ENCODE results near the gene SESN1.
A peak's percentile ranks its signal among the peaks of the same experiment; 100 is the strongest.

Gene SESN1

DNA sequence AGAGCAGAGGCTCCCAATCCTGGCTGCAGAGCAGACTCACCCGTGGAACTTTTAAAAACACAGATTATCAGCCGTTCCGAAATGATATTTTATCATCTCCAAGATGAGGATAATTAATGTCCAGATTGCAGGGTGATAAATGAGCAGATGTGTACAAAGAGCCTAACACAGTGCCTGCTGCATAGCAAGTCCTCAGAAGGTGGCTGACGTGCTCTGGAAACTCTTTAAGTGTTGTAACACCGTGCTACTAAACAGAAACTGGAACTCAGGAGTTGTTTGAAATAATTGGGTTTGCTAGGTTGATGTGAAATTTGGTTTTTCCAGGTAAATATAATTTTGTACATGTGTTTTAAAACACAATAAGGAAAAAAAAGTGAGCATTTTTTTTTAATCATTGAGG is 128.4 kb downstream of the SESN1 start:
- DNase-seq (ENCODE audit: low read depth in 2 of 3, low spot score in 1 of 3) = no peak

DNA sequence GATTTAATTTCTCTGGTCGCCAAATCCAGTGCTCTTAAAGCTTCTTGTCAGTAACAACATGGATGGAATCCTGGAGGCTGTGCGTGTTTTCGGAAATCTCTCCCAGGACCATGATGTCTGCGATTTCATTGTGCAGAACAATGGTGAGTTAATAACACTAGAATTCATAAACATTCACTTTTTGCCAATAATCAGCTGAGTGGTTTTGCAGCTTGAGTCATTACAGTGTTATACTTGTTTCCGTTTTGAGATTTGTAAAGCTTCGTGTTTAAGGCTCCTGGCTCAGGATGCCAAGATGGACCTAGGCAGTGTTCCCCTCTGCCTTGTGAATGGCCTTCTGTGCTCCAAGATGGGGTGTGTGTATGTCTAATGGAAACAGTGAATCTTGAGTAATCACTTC is 132.7 kb downstream of the SESN1 start:
- DNase-seq (ENCODE audit: low read depth in 2 of 3, low spot score in 1 of 3) = no peak

DNA sequence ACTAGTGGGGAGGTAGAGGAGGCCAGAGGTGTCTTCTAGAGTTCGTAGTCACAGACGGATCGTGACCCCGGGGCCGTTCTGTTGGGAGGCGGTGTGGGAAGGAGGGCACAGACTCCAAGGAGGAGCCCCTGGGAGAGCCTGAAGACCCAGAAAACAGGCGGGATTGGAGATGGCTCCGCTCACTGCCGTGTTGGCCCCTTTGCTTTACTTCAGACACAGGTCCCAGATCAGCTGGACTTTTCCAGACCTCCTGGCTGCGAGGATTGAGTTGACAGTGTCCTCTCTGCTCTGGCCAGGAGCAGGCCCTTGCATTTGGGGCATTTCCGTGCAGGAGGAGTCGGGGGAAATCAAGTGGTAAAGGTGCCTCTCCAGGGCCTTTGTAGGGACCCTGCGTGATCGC is 133.6 kb downstream of the SESN1 start:
- no peak for DNase-seq (ENCODE audit: low read depth in 2 of 3, low spot score in 1 of 3)

DNA sequence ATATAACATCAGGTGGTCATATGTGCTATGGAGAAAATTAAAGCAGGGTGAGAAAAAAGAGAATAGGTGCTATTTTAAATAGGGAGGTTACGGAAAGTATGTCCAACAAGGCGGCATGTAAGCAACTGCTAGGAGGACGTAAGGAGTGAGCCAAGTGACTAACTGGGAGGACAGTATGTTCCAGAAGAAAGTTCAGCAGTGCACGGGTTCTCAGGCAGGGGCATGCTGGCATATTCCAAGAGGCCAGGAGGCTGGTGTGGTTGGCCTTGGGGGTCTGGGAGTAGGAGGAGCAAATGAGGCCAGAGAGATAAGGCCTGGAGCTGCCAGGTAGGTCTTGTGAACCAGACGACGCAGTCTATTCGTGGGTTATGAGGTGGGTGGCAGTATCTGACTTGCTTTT is 134.0 kb downstream of the SESN1 start:
- no peak for DNase-seq (ENCODE audit: low read depth in 2 of 3, low spot score in 1 of 3)

DNA sequence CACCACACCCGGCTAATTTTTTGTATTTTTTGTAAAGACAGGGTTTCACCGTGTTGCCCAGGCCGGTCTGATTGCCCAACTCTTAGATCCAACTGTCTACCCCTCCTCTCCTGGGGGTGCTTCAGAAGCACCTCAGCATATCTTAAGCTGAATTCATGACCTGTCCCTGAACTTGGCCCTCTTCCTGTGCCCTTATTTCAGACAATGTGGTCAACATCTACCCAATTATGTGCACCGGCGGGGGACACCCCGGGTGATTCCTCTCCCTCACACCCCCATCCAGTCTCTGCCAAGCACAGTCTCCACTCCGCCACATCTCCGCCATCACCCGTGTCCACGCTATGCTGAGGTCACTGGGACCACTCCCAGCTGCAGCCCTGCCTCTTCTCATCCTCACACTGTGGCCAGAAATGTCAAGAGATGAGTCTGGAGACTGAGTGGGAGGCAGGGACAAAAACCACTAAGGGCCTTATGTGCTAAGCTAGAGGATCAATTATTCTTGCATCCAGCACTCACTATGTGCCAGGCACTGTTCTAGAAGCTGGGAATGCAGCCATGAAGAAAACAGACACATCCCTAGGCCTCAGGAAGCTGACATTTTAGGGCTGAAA is 134.6 kb downstream of the SESN1 start:
- DNase-seq (ENCODE audit: low read depth in 2 of 3, low spot score in 1 of 3) = no peak

DNA sequence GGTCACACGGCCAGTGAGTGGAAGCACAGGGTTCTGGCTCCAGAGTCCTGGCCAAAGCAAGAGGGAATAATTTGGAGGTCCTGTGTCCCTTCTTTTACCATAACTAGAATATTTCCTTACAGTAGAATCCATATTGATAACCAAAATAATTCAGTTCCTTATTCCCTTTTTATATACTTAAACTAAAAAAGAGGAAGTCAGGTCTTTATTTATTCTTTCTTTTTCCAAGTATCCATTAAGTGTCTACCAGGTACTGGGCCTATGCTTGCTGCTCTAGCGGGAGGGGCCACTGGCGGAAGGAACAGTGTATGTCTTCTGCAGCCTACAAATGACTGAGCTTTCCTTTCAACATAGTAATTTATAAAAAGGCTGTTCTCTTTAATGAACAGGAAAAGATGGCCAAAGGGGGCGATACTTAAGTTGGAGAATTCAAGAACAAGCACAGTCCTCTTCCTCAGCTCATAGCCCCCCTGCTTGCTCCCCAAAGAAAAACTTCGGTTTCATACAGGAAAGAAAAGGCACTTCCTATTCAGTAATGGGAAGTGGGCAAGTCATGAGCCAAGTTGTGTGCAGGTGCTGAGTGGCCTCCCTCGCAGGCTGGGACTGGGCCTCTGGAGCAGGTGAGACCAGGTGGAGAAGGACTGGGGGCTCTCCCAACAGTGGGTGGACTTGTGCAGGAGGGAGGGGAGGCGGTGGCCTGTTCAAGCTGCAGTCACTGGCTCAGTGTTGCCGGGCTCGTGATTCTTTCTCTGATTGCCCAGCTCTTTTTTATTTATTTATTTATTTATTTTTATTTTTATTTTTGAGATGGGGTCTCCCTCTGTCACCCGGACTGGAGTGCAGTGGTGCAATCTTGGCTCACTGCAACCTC is 135.5 kb downstream of the SESN1 start:
- DNase-seq (ENCODE audit: low read depth in 2 of 3, low spot score in 1 of 3) = no peak

DNA sequence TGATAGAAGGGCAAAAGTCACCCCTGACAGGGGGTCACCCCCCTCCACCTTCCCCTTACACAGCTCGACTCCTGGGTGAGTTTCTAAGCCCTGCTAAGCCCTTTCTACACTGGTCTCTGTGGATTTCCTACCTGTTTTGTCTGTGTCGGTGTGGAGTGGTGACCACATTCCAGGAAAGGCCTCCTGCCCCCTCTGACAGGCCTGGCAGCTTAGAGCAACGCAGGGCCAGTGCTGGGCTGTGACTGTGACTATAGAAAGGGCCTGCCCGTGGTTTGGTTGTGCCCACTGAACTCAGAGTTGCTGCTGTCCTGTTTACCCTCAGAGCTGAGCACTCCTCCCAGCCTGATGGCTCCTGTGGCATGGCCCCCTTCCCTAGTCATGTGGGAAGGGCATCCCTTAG is 137.4 kb downstream of the SESN1 start:
- no peak for DNase-seq (ENCODE audit: low read depth in 2 of 3, low spot score in 1 of 3)

DNA sequence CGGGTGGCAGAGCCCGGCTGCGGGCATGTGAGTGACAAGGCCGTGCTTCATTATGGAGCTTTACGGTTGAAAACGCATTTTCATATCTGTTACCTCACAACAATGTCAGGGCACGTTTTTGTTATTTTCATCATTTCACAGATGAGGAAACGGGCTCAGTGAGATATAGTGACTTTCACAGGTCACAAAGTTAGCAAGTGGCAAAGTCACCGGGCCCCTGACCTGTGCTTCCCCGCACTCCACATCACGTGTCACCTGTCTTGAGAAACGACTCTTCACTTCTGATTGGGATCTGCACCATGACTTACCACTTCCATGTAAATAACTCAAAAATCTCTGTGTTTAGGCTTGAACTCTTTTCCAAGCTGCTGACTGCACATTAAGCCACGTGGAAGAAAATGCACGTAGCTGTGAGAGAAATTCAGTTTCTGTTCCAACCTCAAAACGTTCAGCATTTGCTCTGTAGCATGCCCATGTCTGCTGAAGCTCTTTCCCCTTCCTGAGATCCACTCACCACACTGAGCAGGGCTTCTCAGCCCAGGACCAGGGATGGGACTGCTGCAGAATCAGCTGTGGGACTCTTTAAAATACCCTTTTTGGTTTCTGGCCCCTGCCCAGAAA is 139.2 kb downstream of the SESN1 start:
- no peak for DNase-seq (ENCODE audit: low read depth in 2 of 3, low spot score in 1 of 3)

DNA sequence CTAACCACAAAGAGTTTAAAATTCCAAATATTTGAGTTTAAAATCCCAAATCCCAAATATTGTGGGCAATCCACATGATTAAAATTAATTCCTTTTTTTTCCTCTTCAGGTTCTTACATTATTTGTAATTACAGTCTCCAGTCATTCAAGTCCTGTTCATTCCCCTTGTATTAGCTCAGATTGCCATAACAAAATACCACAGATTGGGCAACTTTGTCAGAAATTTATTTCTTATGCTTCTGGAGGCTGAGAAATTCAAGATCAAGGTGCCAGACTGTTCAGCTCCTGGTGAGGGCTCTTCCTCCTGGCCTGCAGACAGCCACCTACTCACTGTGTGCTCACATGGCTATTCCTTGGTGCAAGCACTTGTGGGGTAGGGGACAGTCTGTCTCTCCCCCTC is 141.0 kb downstream of the SESN1 start:
- DNase-seq (ENCODE audit: low read depth in 2 of 3, low spot score in 1 of 3) = no peak

DNA sequence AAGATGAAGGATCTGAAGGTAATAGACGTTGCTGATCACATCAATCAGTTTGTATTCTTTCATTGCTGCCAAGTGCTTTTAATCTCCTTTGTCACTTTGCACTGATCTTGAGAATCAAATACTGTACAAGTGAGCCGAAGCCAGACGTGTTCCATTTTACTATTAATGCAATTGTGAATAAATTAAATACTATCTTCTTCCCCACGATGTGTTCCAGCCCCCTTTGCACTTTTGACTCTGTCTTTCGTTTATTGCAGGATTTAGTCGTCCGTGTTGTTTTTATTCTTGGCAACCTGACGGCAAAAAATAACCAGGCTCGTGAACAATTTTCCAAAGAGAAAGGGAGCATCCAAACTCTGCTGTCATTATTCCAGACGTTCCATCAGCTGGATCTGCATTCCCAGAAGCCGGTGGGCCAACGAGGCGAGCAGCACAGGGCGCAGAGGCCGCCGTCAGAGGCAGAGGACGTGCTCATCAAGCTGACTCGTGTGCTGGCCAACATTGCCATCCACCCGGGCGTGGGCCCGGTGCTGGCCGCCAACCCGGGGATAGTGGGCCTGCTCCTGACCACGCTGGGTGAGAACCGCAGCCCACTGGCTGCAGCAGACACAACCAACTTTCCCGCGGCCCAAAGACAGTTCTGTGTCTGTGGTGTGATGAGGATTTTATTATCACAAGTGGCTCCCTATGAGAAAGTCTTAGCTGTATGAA is 141.7 kb downstream of the SESN1 start:
- DNase-seq (ENCODE audit: low read depth in 2 of 3, low spot score in 1 of 3) = no peak

DNA sequence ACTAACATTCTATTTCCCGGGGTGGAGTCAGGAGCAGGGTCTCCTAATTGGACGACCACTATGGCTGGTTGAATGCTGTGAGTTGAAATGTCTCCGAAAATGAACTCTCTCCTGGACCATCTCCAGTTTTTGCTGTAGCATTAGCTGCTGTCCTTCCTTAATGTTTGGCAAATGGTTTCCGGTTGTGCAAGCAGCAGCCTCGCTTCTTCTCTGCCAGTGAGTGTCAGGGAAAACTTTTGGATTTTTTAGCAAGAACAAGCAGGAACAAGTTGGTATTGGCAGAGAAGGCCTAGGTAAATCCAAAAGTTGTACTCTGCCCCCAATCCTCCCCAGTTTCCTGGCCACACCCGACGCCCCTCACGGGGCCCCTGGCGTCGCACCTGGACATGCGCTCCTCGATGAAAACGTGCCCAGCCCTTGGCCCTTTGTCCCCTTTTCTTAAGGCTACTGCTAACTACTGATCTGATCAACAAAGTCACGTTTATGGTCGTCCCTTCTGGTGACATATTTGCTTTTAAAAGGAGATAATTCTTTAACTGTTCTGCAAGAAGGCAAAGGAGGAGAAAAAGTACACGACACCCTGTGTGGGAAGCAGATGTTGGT is 143.2 kb downstream of the SESN1 start:
- no peak for DNase-seq (ENCODE audit: low read depth in 2 of 3, low spot score in 1 of 3)

DNA sequence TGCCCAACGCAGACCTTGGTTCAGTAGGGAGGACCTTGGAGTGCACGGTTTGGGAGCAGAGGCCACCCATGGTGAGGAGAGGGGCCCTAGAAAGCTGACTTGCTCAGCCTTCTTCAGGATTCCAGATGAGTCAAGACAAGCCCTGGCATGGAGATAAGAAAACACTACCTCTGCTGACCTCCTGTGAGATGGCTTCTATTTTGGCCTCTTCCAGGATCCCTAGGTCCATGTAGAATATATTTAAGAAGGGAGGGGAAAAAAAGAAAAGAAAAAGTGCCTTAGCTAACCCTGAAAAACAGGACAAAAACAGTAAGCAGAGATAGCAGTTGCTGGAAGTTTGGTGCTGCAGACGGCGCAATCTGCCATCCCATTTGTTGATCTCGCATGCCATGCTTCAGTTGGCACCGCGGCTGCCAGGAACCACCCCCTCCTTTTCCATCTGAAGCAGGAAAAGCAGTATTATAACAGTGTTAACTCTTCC is 146.4 kb downstream of the SESN1 start:
- DNase-seq (ENCODE audit: low read depth in 2 of 3, low spot score in 1 of 3) = no peak

DNA sequence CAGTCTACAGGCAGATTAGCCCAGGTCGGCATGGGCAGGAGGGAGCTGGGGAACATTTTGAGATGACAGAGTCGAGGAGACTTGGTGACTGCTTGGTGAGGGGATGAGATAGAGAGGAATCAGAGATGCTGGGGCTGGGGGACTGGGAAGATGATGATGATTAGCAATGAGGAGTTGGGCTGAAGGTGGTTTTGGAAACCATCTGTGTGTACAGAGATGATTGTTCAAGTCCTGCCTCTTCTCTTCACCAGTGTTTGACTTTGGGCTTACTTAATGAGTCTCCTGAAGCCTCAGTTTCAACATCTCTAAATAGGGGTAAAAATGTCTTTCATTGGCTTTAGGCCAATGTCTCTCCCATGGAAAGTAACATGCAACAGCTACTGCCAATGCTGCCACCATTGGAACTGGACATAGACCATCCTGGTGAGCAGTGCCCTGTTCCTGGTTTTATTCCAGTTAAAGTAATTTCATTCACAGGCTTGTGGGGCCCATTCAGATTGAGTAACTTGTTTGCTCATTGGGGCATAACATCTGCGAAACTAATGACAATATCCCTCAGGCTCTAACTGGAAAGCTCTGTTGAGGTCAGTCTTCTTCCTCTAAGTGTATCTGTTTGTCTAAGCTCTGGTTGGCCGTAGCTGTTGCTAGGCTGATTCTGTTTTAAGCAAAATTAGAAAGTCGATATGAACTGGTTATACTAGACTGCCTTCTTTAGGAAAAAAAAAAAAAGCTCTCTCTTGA is 147.4 kb downstream of the SESN1 start:
- DNase-seq (ENCODE audit: low read depth in 2 of 3, low spot score in 1 of 3) = no peak

DNA sequence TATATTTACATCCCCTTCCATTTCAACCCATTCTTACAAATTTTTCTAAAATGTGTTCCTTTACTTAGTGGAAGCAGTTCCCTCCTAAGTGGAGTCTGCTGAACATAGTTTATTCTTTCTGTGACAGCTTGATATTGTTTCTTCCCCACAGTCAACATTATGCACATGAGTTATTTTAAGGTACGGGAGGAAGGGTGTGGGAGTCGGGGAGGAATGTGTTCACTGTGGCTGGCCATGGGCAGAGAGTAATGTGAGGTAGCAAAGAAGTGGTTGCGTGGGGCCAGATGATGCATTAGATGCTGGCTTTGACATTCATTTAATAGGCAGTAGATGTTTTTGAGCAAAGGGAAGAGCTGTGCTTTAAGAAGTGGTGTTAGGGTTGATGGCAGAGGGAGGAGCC is 148.0 kb downstream of the SESN1 start:
- DNase-seq (ENCODE audit: low read depth in 2 of 3, low spot score in 1 of 3) = no peak

DNA sequence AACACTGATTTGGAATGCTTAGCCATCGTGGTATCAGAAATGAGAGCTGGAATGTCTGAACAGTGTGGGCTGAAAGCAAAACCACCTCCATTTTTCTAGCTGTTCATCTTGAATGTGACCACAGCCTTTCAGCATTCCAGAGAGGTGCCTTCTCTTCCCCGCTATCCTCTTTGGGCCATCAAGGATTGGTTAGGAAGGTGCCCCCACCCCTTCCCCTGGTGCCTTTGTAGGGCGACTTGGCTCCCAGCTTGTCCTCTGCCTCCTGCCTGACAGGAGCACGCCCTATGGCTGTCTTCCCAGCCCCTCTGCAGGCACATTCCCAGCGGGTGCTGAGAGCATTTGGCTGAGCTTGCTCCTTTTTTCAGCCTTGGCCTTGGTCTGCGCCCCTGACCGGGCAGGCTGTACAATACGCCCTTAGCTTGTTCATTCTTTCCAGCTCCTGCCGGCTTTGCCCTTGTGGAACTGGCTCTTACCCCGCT is 148.9 kb downstream of the SESN1 start:
- DNase-seq (ENCODE audit: low read depth in 2 of 3, low spot score in 1 of 3) = no peak

DNA sequence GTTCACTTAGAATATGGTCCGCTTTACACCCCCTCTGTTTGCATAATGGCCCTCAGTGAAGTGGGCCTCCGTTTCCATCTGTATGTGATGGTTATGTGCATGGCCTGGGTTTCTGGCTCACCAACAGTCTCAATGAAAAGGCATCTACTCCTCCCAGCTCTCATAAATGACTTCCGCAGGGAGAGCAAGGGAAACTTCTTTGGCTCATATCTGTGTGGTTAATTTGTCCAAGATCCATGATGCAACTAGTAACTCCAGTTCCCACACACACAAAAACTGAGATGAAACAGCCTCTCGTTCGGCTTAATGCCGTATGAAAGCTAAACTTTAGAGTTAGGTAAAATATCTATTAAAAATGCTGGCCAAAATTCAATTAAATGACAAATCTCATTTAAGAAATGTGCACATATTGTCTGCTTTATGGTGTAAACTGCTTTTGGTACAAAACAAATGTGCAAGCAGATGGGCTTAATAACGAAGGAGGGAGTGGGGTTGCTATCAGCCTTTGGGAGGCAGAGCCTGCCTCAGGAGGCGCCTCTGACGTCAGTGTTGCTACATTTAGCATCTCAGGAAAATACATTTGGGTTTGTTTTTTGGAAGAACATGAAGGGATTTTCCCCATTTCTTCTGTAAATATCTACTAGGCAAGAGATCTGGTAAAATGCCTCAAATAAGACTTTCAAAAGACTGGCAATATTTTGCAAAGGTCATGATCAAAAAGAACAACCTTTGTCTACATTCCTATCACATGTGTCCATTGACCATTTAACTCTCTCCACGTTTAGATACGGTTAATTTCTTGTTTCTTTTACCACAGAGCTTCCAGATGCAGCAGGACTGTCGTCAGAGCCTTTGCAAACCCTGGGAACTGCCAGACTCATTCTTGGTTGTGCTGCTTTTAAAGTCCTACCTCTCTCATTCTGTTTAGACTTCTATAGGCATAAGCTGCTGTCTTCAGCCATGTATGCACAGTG is 149.7 kb downstream of the SESN1 start:
- DNase-seq (ENCODE audit: low read depth in 2 of 3, low spot score in 1 of 3) = no peak

DNA sequence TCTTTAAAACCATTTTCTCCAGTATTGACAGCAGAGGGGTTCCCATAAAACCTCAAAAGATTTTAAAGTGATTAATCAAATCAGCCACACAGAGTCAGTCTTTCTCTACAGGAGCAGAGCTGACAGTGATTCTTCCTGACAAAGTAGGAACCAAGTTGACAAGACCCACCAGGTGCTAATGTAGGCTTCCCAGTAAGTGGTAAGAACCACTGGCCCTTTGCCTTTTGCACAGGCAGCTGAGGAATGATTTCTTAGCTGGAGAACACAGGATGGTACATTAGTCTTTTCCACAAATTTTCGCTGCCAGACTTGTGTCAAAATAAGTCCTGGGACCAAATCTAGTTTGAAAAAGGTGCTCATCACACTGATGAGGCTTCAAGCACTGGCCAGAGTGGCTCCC is 150.6 kb downstream of the SESN1 start:
- DNase-seq (ENCODE audit: low read depth in 2 of 3, low spot score in 1 of 3) = no peak

DNA sequence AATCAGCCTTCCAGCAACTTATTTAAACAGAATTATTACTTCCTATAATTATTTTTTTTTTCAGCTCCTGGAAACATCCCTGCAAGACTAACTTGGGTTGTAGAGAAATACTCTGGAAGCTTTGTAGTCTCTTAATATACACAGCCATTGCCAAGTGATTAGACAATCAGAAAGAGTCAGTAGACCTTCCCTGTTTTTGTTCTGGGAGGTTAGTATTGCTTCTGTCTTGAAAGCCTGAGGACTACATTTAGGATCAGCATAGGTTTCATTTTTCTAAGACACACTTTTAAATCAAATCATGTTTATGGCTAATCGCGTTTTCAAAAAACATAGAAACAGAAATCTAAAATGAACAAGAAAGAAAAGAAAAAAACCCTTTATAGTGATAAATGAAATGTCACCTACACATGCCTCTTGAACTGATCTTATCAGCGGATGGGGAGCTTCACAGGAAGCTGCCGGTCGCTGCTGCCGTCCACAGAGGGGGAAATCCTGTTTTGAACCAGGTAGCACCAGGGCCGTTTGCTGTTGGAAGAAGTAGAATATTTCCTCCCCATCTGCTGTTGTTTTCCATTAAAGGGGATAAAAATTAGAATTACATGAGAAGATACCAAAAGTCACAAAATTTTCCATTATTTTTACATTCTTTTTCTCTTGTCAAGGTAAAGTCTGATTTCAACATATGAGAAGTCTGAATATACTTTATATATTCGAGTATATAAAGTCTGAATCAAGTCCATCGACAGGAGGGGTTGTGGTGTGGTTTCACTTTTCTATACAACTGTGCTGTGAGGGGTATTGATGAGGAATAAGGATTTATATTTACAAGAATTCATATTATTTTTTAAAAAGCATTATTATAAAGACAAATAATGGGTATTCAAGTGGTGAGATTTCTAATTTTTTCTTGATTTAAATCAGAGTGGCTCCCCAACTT is 151.8 kb downstream of the SESN1 start:
- DNase-seq (ENCODE audit: low read depth in 2 of 3, low spot score in 1 of 3) = peak; percentile 16 to 18 (median 18)

Data from stimulated activated CD4-positive, alpha-beta T cell treated with anti-CD3 and anti-CD28 coated beads, Interleukin-12 subunit alpha, Interleukin-12 subunit beta, amount 100 ng/mL, for 48 hours (primary cell).